H9 (cell line): ENCODE measurements around the gene DLG1. TPM values are rescaled to one million over a fixed set of nuclear protein-coding genes. Genes with fewer than 3 reads are reported as not detected.

Experiments
- DNase-seq: peaks from one replicate; pipeline ENCODE4 v3.0.0-alpha.2; 2017
- H2AFZ ChIP-seq: one replicate; pipeline ENCODE4 v1.6.1; 2013; ENCODE audit warnings: mild to moderate bottlenecking, low read length, control low read depth, moderate library complexity
- H2AK5ac ChIP-seq: 2 replicates; pipeline ENCODE4 v1.6.1; 2013; ENCODE audit warnings: low read length, control low read depth, mixed read lengths; ENCODE audit not compliant: insufficient read length
- H2BK120ac ChIP-seq: one replicate; pipeline ENCODE4 v1.6.1; 2013; ENCODE audit warnings: low read depth, mild to moderate bottlenecking, low read length, control low read depth, inconsistent platforms; ENCODE audit not compliant: poor library complexity, severe bottlenecking
- H2BK12ac ChIP-seq: 2 replicates; pipeline ENCODE4 v1.6.1; 2013; ENCODE audit warnings: low read length, control low read depth, mixed read lengths, low read depth; ENCODE audit not compliant: insufficient read length
- H2BK15ac ChIP-seq: 2 replicates; pipeline ENCODE4 v1.6.1; 2013; ENCODE audit warnings: low read depth, low read length, control low read depth
- H2BK20ac ChIP-seq: one replicate; pipeline ENCODE4 v1.6.1; 2013; ENCODE audit warnings: low read depth, mild to moderate bottlenecking, low read length, control low read depth, inconsistent platforms; ENCODE audit not compliant: poor library complexity, severe bottlenecking
- H2BK5ac ChIP-seq: 2 replicates; pipeline ENCODE4 v1.6.1; 2013; ENCODE audit warnings: low read length, control low read depth, mixed read lengths; ENCODE audit not compliant: insufficient read length
- H3K14ac ChIP-seq: 2 replicates; pipeline ENCODE4 v1.6.1; 2013; ENCODE audit warnings: low read length, control low read depth; ENCODE audit not compliant: insufficient read depth
- H3K18ac ChIP-seq: 2 replicates; pipeline ENCODE4 v1.6.1; 2013; ENCODE audit warnings: low read depth, mild to moderate bottlenecking, mixed read lengths, low read length, control low read depth; ENCODE audit not compliant: insufficient read length
- H3K23ac ChIP-seq: 2 replicates; pipeline ENCODE4 v1.6.1; 2013; ENCODE audit warnings: low read length, control low read depth, mixed read lengths, low read depth; ENCODE audit not compliant: insufficient read length
- H3K23me2 ChIP-seq: 2 replicates; pipeline ENCODE4 v1.6.1; 2013; ENCODE audit warnings: low read depth, mild to moderate bottlenecking, mixed read lengths, low read length, control low read depth; ENCODE audit not compliant: insufficient read length, poor library complexity, severe bottlenecking
- H3K27ac ChIP-seq: 2 replicates; pipeline ENCODE4 v1.5.1; 2013; ENCODE audit warnings: low read length, control low read depth, mixed read lengths, low read depth; ENCODE audit not compliant: insufficient read length
- H3K27me3 ChIP-seq: 2 replicates; pipeline ENCODE4 v1.6.1; 2013; ENCODE audit warnings: low read length, control low read depth, inconsistent platforms; ENCODE audit not compliant: insufficient read depth
- H3K4ac ChIP-seq: 2 replicates; pipeline ENCODE4 v1.6.1; 2013; ENCODE audit warnings: low read depth, mild to moderate bottlenecking, control low read depth, inconsistent platforms, low read length, moderate library complexity
- H3K4me1 ChIP-seq: 2 replicates; pipeline ENCODE4 v1.6.1; 2013; ENCODE audit warnings: low read length, control low read depth, inconsistent platforms; ENCODE audit not compliant: insufficient read depth
- H3K4me2 ChIP-seq: 2 replicates; pipeline ENCODE4 v1.6.1; 2013; ENCODE audit warnings: low read length, control low read depth, mixed read lengths; ENCODE audit not compliant: insufficient read length, insufficient read depth
- H3K56ac ChIP-seq: 2 replicates; pipeline ENCODE4 v1.6.1; 2013; ENCODE audit warnings: low read depth, mild to moderate bottlenecking, mixed read lengths, low read length, control low read depth; ENCODE audit not compliant: insufficient read length
- H3K79me1 ChIP-seq: 2 replicates; pipeline ENCODE4 v1.6.1; 2013; ENCODE audit warnings: low read depth, mild to moderate bottlenecking, moderate library complexity, low read length, control low read depth, inconsistent platforms; ENCODE audit not compliant: insufficient read depth, poor library complexity, severe bottlenecking
- H3K79me2 ChIP-seq: 2 replicates; pipeline ENCODE4 v1.6.1; 2013; ENCODE audit warnings: low read length, control low read depth, inconsistent platforms; ENCODE audit not compliant: insufficient read depth
- H3K9ac ChIP-seq: 2 replicates; pipeline ENCODE4 v1.6.1; 2013; ENCODE audit warnings: low read length, control low read depth, mixed read lengths; ENCODE audit not compliant: insufficient read length; ENCODE audit errors: extremely low read depth
- H3K9me3 ChIP-seq: one replicate; pipeline ENCODE4 v1.6.1; 2013; ENCODE audit warnings: low read depth, low read length, inconsistent platforms; ENCODE audit not compliant: control insufficient read depth
- H3T11ph ChIP-seq: one replicate; pipeline ENCODE4 v1.6.1; 2013; ENCODE audit warnings: mild to moderate bottlenecking, low read length, control low read depth, inconsistent platforms
- H4K20me1 ChIP-seq: one replicate; pipeline ENCODE4 v1.6.1; 2013; ENCODE audit not compliant: control insufficient read depth, insufficient read length, insufficient read depth
- H4K5ac ChIP-seq: 2 replicates; pipeline ENCODE4 v1.6.1; 2013; ENCODE audit warnings: low read depth, mild to moderate bottlenecking, mixed read lengths, low read length, control low read depth; ENCODE audit not compliant: insufficient read length
- H4K8ac ChIP-seq: replicated peaks from 2 replicates; pipeline ENCODE4 v1.6.1; 2013; ENCODE audit warnings: low read length, control low read depth, mixed read lengths, low read depth; ENCODE audit not compliant: insufficient read length
- H4K91ac ChIP-seq: 2 replicates; pipeline ENCODE4 v1.6.1; 2013; ENCODE audit warnings: low read depth, mild to moderate bottlenecking, moderate library complexity, mixed read lengths, low read length, control low read depth; ENCODE audit not compliant: insufficient read length
- H3K27ac Mint-ChIP-seq, 3 experiments: 2 replicates in 2 of 3; 3 replicates in 1 of 3; pipeline ENCODE4 v1.8.0; 2020 to 2021; ENCODE audit warnings: mixed read lengths in 3 of 3, mild to moderate bottlenecking in 1 of 3, moderate library complexity in 1 of 3
- H3K27me3 Mint-ChIP-seq: 2 replicates; pipeline ENCODE4 v1.8.0; 2021; ENCODE audit warnings: low read depth, mild to moderate bottlenecking, moderate library complexity, mixed read lengths
- H3K36me3 Mint-ChIP-seq, 3 experiments: 2 replicates in 2 of 3; 3 replicates in 1 of 3; pipeline ENCODE4 v1.8.0; 2020 to 2021; ENCODE audit warnings: low read depth in 3 of 3, mixed read lengths in 3 of 3; ENCODE audit not compliant: insufficient read depth in 1 of 3
- H3K4me1 Mint-ChIP-seq, 2 experiments: 2 replicates each; pipeline ENCODE4 v1.8.0; 2020; ENCODE audit warnings: mixed read lengths in 2 of 2
- H3K4me3 Mint-ChIP-seq, 2 experiments: 2 replicates in 1 of 2; 3 replicates in 1 of 2; pipeline ENCODE4 v1.8.0; 2020 to 2021; ENCODE audit warnings: mild to moderate bottlenecking in 2 of 2, mixed read lengths in 2 of 2, moderate library complexity in 1 of 2
- H3K9me3 Mint-ChIP-seq, 2 experiments: 2 replicates in 1 of 2; 3 replicates in 1 of 2; pipeline ENCODE4 v1.8.0; 2020; ENCODE audit warnings: mild to moderate bottlenecking in 2 of 2, mixed read lengths in 2 of 2, moderate library complexity in 1 of 2
- CTCF ChIP-seq: fragments of 200-600 bp; sonication (generic); conservative IDR thresholded peaks from 3 replicates; pipeline ENCODE4 v1.8.0; 2021; ENCODE audit warnings: antibody characterized with exemption, mild to moderate bottlenecking
- WGBS: extraction: QIAGEN DNeasy Blood & Tissue Kit; methylation state at CpG from one replicate; pipeline ENCODE4 v1.1.7; 2013; ENCODE audit warnings: missing lambda C conversion rate, low lambda C conversion rate, mixed read lengths; ENCODE audit not compliant: insufficient read length; ENCODE audit errors: extremely low coverage; 5-methylcytosine and 5-hydroxymethylcytosine counted together
- total RNA-seq: library from RNA; stranded (reverse); gene quantifications from 2 replicates; pipeline ENCODE4 v1.2.1, GENCODE V29; 2021

DLG1 gene
- total RNA-seq, 1 experiment from 2014 or later, result 84.1 TPM

- no peaks in the 10 kb centered on the region for H3K9me3 ChIP-seq
- no peak for TF ChIP-seq CTCF
- H3K4ac ChIP-seq, result no peak overlapping the region
- H2BK5ac ChIP-seq, result no peak overlapping the region
- no peak overlapping the region for H3K9ac ChIP-seq
- H3K4me2 ChIP-seq, result no peak overlapping the region
- no peak overlapping the region for H3T11ph ChIP-seq
- no peak overlapping the region for H2BK120ac ChIP-seq
- no peak overlapping the region for H2AK5ac ChIP-seq
- no peak overlapping the region for H2BK20ac ChIP-seq
- Mint-ChIP-seq H3K4me3 (no peak overlapping the region), H3K27me3 (no peaks in the 10 kb centered on the region), H3K27ac (peak overlapping the region in 1 of 3 experiments; percentile 56; a peak in 1 of 7 replicates), H3K4me1 (no peaks in the 10 kb centered on the region), H3K9me3 (no peaks in the 10 kb centered on the region), H3K36me3 (peaks cover 3 to 16% (median 6%) of the 10 kb centered on the region in 3 experiments; a peak in 4 of 7 replicates)
- H3K18ac ChIP-seq, result no peak overlapping the region
- no peak overlapping the region for H4K8ac ChIP-seq
- no peak overlapping the region for H3K14ac ChIP-seq
- no peak overlapping the region for H2BK15ac ChIP-seq
- H4K91ac ChIP-seq, result no peak overlapping the region
- no peak overlapping the region for H4K5ac ChIP-seq
- no CpG with 5 or more reads among the region's 6 CpGs for WGBS
- no peaks in the 10 kb centered on the region for H3K79me1 ChIP-seq
- no peak for DNase-seq
- H3K79me2 ChIP-seq, result no peaks in the 10 kb centered on the region
- H3K56ac ChIP-seq, result no peak overlapping the region
- H3K27ac ChIP-seq, result no peak overlapping the region
- H2AFZ ChIP-seq, result no peak overlapping the region
- no peaks in the 10 kb centered on the region for H3K23me2 ChIP-seq
- H2BK12ac ChIP-seq, result no peak overlapping the region
- no peaks in the 10 kb centered on the region for H3K4me1 ChIP-seq
- no peaks in the 10 kb centered on the region for H3K27me3 ChIP-seq
- no peak overlapping the region for H3K23ac ChIP-seq
- no peaks in the 10 kb centered on the region for H4K20me1 ChIP-seq
Measured at GRCh38 chr3:197124713-197125112, 173.7 kb downstream of the DLG1 start.
